GM18505 (cell line): ENCODE measurements around the gene CD9.

Source experiments
- ATAC-seq: cut with Tn5 transposase; IDR thresholded peaks from one replicate; pipeline ENCODE4 v1.9.1; 2021; ENCODE audit not compliant: unreplicated experiment
- POLR2A ChIP-seq: IDR thresholded peaks from 4 replicates; pipeline ENCODE4 v1.6.1; 2011; ENCODE audit warnings: borderline replicate concordance; ENCODE audit not compliant: insufficient read depth, insufficient read length; ENCODE audit errors: extremely low read depth

CD9 gene

GRCh38 chr12:6212086-6212485 is 11.9 kb downstream of the CD9 start:
- ATAC-seq = no peak
- TF ChIP-seq POLR2A = no peak

GRCh38 chr12:6213969-6214368 is 13.8 kb downstream of the CD9 start:
- no peak for TF ChIP-seq POLR2A
- ATAC-seq = no peak

GRCh38 chr12:6214633-6215032 is 14.4 kb downstream of the CD9 start:
- ATAC-seq = no peak
- TF ChIP-seq POLR2A = no peak

DNA sequence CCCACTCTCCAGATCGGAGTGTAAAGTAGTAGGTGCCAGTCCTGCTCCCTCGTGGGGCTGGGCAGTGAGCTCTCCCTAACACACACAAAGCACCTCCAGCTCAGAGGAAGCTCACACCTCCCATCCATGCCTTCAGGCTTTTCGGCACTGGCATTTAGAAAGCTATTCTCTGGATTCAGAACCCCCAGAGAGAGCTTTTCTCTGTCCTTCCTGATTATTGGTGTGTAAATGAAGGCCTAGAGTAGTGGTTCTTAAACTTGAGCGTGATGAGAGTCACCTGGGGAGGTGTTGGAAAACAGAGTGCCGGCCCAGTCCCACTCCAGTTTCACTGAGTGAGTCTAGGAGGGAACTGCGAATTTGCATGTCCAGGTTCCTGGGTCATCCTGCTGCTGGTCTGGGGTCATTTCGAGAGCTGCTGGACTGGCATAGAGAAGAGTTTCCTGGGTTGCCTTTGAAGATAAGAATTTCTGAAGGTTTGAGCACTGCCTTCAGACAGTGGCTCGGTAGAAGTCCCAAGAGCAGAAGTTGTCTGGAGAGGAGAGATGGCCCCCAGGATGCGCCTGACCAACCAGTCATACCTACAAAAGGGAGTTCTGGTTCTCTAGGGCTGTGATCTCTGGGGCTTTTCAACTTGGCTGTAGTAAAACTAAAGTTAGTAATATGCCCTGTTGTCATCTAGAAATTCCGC is 15.1 kb downstream of the CD9 start:
- ATAC-seq = no peak
- TF ChIP-seq POLR2A = no peak

DNA sequence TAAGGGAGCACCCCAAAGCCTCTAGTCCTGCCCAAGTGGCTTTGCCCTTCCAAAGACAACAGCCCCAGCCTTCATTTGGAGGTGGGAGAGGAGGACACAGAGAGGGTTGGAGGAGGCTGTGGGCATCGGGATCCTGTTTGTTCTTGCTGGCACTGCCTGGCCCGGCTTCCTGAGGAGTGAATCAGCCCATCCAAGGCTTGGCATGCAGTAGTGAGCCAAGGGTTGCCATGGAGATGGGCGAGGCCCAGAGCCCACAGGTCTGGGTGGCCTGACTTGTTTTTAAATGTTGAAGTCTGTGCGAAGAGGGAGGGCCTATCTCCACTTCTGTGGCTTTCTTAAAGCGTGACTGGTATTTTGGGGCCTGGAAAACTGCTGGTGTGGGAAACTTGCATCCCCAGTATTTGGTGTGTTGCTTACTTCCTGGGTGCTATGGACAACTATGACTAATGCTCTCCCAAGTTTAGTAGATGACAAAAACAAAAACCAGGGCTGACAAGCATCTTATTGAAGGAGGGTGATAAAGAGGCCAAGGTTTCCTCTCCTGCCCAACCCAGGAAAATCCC is 15.8 kb downstream of the CD9 start:
- no peak for TF ChIP-seq POLR2A
- ATAC-seq = no peak

- no peak for ATAC-seq
- no peak for TF ChIP-seq POLR2A
Measured at GRCh38 chr12:6216581-6216980, 16.4 kb downstream of the CD9 start.

DNA sequence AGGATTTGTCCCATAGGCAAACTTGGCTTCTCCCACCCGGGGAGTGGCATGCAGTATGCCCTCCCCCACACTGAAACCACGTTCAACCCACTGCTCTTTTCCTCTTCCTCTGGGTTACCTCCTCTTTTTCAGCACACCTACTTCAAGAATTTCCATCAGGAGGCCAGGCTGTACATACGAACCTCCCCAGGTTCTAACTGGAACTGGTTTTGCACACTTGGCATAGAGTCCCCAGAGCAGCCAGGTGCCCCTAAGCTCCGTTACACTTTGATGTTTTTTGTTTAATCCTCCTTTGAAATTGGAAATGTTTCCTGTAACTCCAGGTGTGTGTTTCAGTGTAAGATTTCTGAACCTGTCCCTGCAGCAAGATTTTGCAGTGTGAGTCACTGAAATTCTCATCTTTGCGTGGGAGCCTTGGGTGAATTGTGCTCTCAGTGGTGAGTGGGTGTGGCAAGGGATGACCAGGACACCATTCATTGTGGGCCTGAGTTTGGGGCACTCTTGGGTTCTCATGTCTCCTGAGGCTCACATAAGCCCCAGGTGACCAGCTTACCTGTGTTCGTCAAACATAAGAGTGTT is 18.2 kb downstream of the CD9 start:
- no peak for TF ChIP-seq POLR2A
- ATAC-seq = no peak

GRCh38 chr12:6219980-6220379 is 19.8 kb downstream of the CD9 start:
- no peak for TF ChIP-seq POLR2A
- ATAC-seq = no peak

GRCh38 chr12:6221146-6221545 is 20.9 kb downstream of the CD9 start:
- no peak for TF ChIP-seq POLR2A
- no peak for ATAC-seq

DNA sequence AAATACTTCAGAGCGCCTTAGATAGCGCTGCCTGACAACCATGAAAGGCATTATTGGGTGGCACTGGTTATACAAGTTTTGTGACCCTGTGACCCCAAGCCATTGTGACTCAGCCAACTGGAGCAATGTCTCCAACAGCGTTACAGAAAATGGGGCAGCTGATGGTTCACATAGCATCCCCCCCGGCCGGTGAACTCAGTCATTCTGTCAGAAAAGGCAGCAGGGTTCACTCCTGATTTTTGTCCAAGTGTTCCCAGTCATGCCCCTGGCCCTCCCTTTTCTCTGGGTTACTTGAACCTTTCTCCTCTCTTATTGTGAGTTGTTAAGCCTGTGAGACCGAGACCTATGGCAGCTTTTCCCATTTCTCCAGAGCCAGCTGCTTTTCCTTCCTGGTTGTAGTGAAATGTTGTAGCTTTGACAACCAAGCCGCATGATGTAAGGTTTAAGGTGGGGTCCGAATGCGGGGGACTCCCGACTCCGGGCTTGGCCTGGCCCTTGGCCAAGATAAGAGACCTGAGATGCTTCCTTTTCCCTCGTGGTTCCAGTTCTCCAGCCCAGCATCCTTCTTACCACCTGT is 22.0 kb downstream of the CD9 start:
- no peak for ATAC-seq
- no peak for TF ChIP-seq POLR2A

DNA sequence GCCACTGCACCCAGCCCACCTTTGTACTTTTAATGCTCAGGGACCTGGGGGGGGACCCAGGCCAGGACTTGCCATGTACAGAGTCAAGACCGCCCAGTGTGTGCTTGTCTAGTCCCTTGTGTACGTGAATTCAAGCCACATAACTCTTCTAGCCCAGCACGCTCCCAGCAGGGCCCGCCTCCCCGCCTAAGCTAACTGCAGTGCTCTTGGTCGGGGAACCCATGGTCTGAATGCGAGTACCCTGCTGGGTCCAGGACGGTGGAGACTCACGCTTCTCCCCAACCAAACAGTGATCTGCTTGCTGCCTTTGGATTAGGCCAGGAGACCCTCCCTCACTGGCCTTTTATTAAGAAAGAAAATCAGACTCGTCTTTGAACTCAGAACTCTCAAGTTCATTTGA is 23.3 kb downstream of the CD9 start:
- no peak for ATAC-seq
- no peak for TF ChIP-seq POLR2A

GRCh38 chr12:6224550-6224949 is 24.4 kb downstream of the CD9 start:
- ATAC-seq = no peak
- TF ChIP-seq POLR2A = no peak

DNA sequence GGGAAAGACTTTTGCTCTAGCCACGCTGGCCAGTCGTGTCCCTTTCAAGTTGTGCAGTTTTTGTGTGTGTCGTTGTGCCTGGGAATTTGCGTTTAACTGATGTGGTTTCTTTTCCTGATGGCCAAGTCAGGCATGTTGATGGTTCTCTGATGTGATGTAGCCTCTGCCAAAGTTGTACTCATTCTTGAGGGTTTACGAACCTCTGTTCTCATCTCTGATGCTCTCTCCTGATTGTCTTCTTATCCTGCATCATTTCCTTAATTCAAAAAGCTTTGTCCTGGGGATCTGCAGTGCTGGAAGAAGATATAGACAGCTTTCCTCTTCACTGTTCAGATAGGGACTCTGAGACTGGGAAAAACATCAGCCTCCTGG is 25.4 kb downstream of the CD9 start:
- no peak for ATAC-seq
- no peak for TF ChIP-seq POLR2A
